B cell (primary cell): ENCODE measurements around the gene PGM2. TPM values are rescaled to one million over a fixed set of nuclear protein-coding genes. Genes with fewer than 3 reads are reported as not detected.

ENCODE experiments used
- ATAC-seq: fragments of 200-7000 bp; cut with Tn5 transposase; one replicate; pipeline ENCODE4 v1.10.0; 2021; ENCODE audit warnings: low read depth, mild to moderate bottlenecking, moderate number of reproducible peaks, moderate library complexity
- CTCF ChIA-PET: fragments of 350-600 bp; sonication (Branson Sonifier 250); formaldehyde crosslinking; loops from one replicate; lab custom pipeline; 2021; ENCODE audit warnings: antibody characterized with exemption, inconsistent platforms; lab: Charles Lee
- POLR2A ChIA-PET: fragments of 350-600 bp; sonication (Branson Sonifier 250); formaldehyde crosslinking; loops from one replicate; lab custom pipeline; 2021; ENCODE audit warnings: antibody characterized with exemption; lab: Charles Lee
- DNase-seq: peaks from one replicate; pipeline ENCODE4 v3.0.0; 2013
- H2AFZ ChIP-seq: 2 replicates; pipeline ENCODE4 v1.6.1; 2012; ENCODE audit warnings: mild to moderate bottlenecking, low read depth, low read length; ENCODE audit not compliant: insufficient read depth, poor library complexity, severe bottlenecking
- H3K27ac ChIP-seq, 2 donors: 1 replicate in 1 of 2; 2 replicates in 1 of 2; pipeline ENCODE4 v1.5.1; 2012 to 2013; ENCODE audit warnings: low read length in 2 of 2, mild to moderate bottlenecking in 2 of 2, moderate library complexity in 1 of 2
- H3K27me3 ChIP-seq, 4 experiments: fragments of 200-600 bp in 1 of 4; sonication (generic) in 1 of 4; replicated peaks in 1 of 4; 1 replicate in 2 of 4; 2 replicates in 2 of 4; pipeline versions ENCODE4 v1.6.1 to v1.7.0; 2013 to 2016; ENCODE audit warnings: low read length in 3 of 4, mild to moderate bottlenecking in 2 of 4, mixed read lengths in 1 of 4, moderate library complexity in 1 of 4; ENCODE audit not compliant: insufficient read depth in 4 of 4, control insufficient read depth in 3 of 4; ENCODE audit errors: control extremely low read depth in 1 of 4
- H3K36me3 ChIP-seq, 2 experiments: replicated peaks in 1 of 2; 1 replicate in 1 of 2; 2 replicates in 1 of 2; pipeline versions ENCODE4 v1.6.1 to v1.7.1; 2013; ENCODE audit warnings: low read length in 1 of 2; ENCODE audit not compliant: insufficient read depth in 2 of 2, control insufficient read depth in 1 of 2; ENCODE audit errors: control extremely low read depth in 1 of 2, extremely low read depth in 1 of 2
- H3K4me1 ChIP-seq, 2 donors: fragments of 200-600 bp in 1 of 2; sonication (generic) in 1 of 2; 1 replicate in 1 of 2; 2 replicates in 1 of 2; pipeline versions ENCODE4 v1.5.1 to v1.6.1; 2013 to 2017; ENCODE audit warnings: low read length in 2 of 2; ENCODE audit not compliant: control insufficient read depth in 2 of 2, insufficient read depth in 2 of 2
- H3K4me2 ChIP-seq: replicated peaks from 2 replicates; pipeline ENCODE3; 2012; ENCODE audit warnings: mild to moderate bottlenecking, low read depth, low read length; ENCODE audit not compliant: poor library complexity, severe bottlenecking
- H3K4me3 ChIP-seq, 5 experiments: fragments of 200-600 bp in 1 of 5; sonication (generic) in 1 of 5; 1 replicate in 3 of 5; 2 replicates in 2 of 5; pipeline versions ENCODE4 v1.5.1 to v1.7.0; 2011 to 2016; ENCODE audit warnings: low read length in 4 of 5, mild to moderate bottlenecking in 4 of 5, low read depth in 2 of 5, control low read depth in 1 of 5, moderate library complexity in 1 of 5; ENCODE audit not compliant: insufficient read depth in 1 of 5; ENCODE audit errors: control extremely low read depth in 1 of 5, extremely low read depth in 1 of 5
- H3K79me2 ChIP-seq: fragments of 200-600 bp; sonication (generic); one replicate; pipeline ENCODE4 v1.6.0; 2016; ENCODE audit warnings: low read length; ENCODE audit not compliant: control insufficient read depth, insufficient read depth
- H3K9ac ChIP-seq: fragments of 200-600 bp; sonication (generic); 2 replicates; pipeline ENCODE4 v1.6.1; 2017; ENCODE audit warnings: mild to moderate bottlenecking, low read length, moderate library complexity
- H3K9me3 ChIP-seq, 3 donors: one replicate each; pipeline versions ENCODE4 v1.6.1 to v1.7.1; 2013; ENCODE audit warnings: low read length in 2 of 3; ENCODE audit not compliant: control insufficient read depth in 2 of 3, insufficient read depth in 1 of 3; ENCODE audit errors: control extremely low read depth in 1 of 3
- H4K20me1 ChIP-seq: 2 replicates; pipeline ENCODE4 v1.6.0; 2012; ENCODE audit warnings: mild to moderate bottlenecking, low read length; ENCODE audit not compliant: insufficient read depth, control insufficient read depth, poor library complexity, severe bottlenecking
- H3K27ac Mint-ChIP-seq: one replicate; pipeline ENCODE4 v1.8.0; 2021; ENCODE audit warnings: mixed read lengths
- H3K27me3 Mint-ChIP-seq: one replicate; pipeline ENCODE4 v1.8.0; 2021; ENCODE audit warnings: mixed read lengths
- H3K4me1 Mint-ChIP-seq: one replicate; pipeline ENCODE4 v1.8.0; 2021; ENCODE audit warnings: mixed read lengths
- H3K4me3 Mint-ChIP-seq: one replicate; pipeline ENCODE4 v1.8.0; 2021; ENCODE audit warnings: mixed read lengths
- H3K9me3 Mint-ChIP-seq: one replicate; pipeline ENCODE4 v1.8.0; 2022; ENCODE audit warnings: mixed read lengths; ENCODE audit not compliant: insufficient read depth
- CTCF ChIP-seq: fragments of 200-600 bp; IDR thresholded peaks from one replicate; pipeline ENCODE4 v1.8.0; 2022; ENCODE audit warnings: antibody characterized with exemption, mild to moderate bottlenecking
- EZH2 ChIP-seq: IDR thresholded peaks from 2 replicates; pipeline ENCODE4 v1.6.1; 2012; ENCODE audit warnings: borderline replicate concordance, low read depth, mild to moderate bottlenecking, moderate library complexity, low read length; ENCODE audit not compliant: insufficient read depth, poor library complexity, severe bottlenecking
- WGBS: methylation state at CpG from one replicate; pipeline ENCODE4 v1.1.5; 2013; ENCODE audit warnings: missing lambda C conversion rate; ENCODE audit not compliant: insufficient coverage; 5-methylcytosine and 5-hydroxymethylcytosine counted together
- intact Hi-C: fragments of 100-400 bp; cut with micrococcal nuclease; formaldehyde crosslinking; loops from one replicate; pipeline ENCODE4 v1.10.0; 2022
- polyA plus RNA-seq: library from polyadenylated mRNA; depleted of rRNA; stranded (reverse); fragments of >200 nt; gene quantifications from 2 replicates; pipeline ENCODE4 v1.2.3, GENCODE V29; 2012
- total RNA-seq, 2 donors: library from RNA; stranded (reverse); fragments of 120-200 nt in 1 of 2; gene quantifications; 1 replicate in 1 of 2; 2 replicates in 1 of 2; pipeline versions ENCODE4 v1.2.3 to v1.2.4, GENCODE V29; 2013 to 2022

The PGM2 gene
- total and polyA plus RNA-seq, 2 donors (not counting 1 experiment from before 2014, with no cell fraction given), result 5.3 to 20.9 TPM

GRCh38 chr4:37816006-37816405 lies 10.5 kb upstream of the PGM2 start:
- Histone ChIP-seq H3K4me1 (peaks cover 12% of the 10 kb centered on the region in 2 donors), H3K4me3 (peak overlapping the region in 2 of 5 experiments; percentile 2 to 12), H3K27ac (peak overlapping the region; percentile 37 to 58), H3K4me2 (peak overlapping the region; percentile 37), H3K36me3 (no peaks in the 10 kb centered on the region), H3K79me2 (no peaks in the 10 kb centered on the region), H3K9ac (peak overlapping the region; percentile 7), H2AFZ (peak overlapping the region; percentile 66), H3K27me3 (no peaks in the 10 kb centered on the region), H3K9me3 (no peaks in the 10 kb centered on the region), H4K20me1 (no peaks in the 10 kb centered on the region)
- no peak for TF ChIP-seq CTCF
- no peak for TF ChIP-seq EZH2
- Mint-ChIP-seq H3K9me3 (no peaks in the 10 kb centered on the region), H3K27ac (peak overlapping the region; percentile 51), H3K4me3 (peak overlapping the region; percentile 60), H3K27me3 (no peaks in the 10 kb centered on the region), H3K4me1 (peaks cover 10% of the 10 kb centered on the region)
- CTCF ChIA-PET, result interaction anchor here (0.9 to 1.0 kb wide), 2 partner anchors 14 to 155 kb away, joined by 3 read pairs; no protein-coding TSS in a partner anchor
- ATAC-seq (no peak), DNase-seq (peak; percentile 30)
- POLR2A ChIA-PET, result no interaction called here
- intact Hi-C loops, result no loop called here
- no CpG with 5 or more reads among the region's 2 CpGs for WGBS

GRCh38 chr4:37816719-37817118 lies 9.8 kb upstream of the PGM2 start:
- no peak overlapping the region for H3K27ac Mint-ChIP-seq
- no peak overlapping the region for H3K27ac ChIP-seq
- H3K9ac ChIP-seq, result no peak overlapping the region
- no peaks in the 10 kb centered on the region for H3K27me3 ChIP-seq
- no peaks in the 10 kb centered on the region for H3K27me3 Mint-ChIP-seq
- no peak overlapping the region for H3K4me3 ChIP-seq
- ChIA-PET POLR2A (interaction anchor here (0.6 kb wide), 1 partner anchor 10 kb away, joined by 4 read pairs; the partner anchor contains the start of gene PGM2), CTCF (interaction anchor here (0.6 to 1.0 kb wide), 3 partner anchors 14 to 208 kb away, joined by 3 read pairs; no protein-coding TSS in a partner anchor)
- 100% methylated on average over 1 of the region's 3 CpGs for WGBS
- H3K4me3 Mint-ChIP-seq, result no peak overlapping the region
- no peak overlapping the region for H3K4me2 ChIP-seq
- TF ChIP-seq EZH2 (no peak), CTCF (no peak)
- peaks cover 10% of the 10 kb centered on the region for H3K4me1 Mint-ChIP-seq
- H3K9me3 ChIP-seq, result no peaks in the 10 kb centered on the region
- intact Hi-C loops, result no loop called here
- H3K36me3 ChIP-seq, result no peaks in the 10 kb centered on the region
- H4K20me1 ChIP-seq, result no peaks in the 10 kb centered on the region
- H2AFZ ChIP-seq, result peak overlapping the region; percentile 66
- no peaks in the 10 kb centered on the region for H3K9me3 Mint-ChIP-seq
- no peaks in the 10 kb centered on the region for H3K79me2 ChIP-seq
- DNase-seq (no peak), ATAC-seq (no peak)
- peaks cover 12% of the 10 kb centered on the region in 2 donors for H3K4me1 ChIP-seq
